ENCODE measurements around the gene NELFB. TPM values are rescaled to one million over a fixed set of nuclear protein-coding genes. Genes with fewer than 3 reads are reported as not detected.

NELFB gene
- total and polyA plus RNA-seq, 2 experiments from 2014 or later, result 73.3 to 78.2 TPM

DNA sequence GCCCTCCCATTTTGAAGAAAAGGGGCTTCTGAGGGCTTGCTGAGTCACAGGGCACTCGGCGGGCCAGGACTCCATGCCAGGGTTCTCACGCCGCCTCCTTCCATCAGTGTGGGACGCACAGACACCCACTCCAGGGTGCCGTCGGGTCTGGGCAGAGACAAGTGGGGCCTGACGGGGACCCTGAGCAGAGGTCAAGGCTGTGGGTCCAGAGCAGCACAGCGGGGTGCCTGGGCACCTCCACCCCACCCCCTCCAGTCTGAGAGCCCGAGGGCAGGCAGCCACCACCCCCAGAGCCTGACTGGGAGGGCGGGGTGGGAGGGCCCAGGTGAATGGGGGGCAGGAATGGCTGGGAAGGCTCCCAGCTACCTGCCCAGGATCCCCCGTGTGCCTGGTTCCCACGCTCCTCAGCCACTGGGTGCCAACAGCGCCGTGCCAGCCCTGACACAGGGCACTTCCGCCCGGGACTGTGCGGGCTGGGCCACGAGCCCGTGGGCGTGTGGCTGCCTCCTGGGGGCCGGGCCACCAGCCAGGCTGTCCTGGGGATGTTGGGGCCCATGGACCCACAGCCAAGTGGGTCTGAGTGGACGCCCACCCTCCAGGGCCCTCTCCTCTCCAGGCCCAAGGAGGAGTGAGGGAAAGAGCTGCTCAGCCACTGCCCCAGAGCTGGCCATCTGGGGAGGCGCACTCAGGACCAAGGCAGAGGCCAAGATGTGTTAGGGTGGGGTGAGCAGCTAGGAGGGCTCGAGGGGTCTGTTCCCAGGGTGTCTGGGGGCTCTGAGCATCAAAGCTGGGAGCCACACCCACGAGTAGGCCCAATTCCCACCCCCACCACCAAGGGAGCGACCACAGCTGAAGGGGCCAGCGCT, 57.1 kb downstream of the NELFB start:
- TF ChIP-seq CTCF (IDR thresholded peaks at IDR 0.05; ENCODE audit: low read depth, low read length), result no peak
- H3K27me3 ChIP-seq, result no peaks in the 10 kb centered on the region
- no peaks in the 10 kb centered on the region for H3K9me3 ChIP-seq (ENCODE audit: low read depth)
- H3K4me3 ChIP-seq, result no peak overlapping the region
- no peaks in the 10 kb centered on the region for H3K36me3 ChIP-seq
- H3K27ac ChIP-seq, result no peak overlapping the region
- H3K4me1 ChIP-seq (ENCODE audit: low read depth), result peaks cover 23% of the 10 kb centered on the region
- DNase-seq (ENCODE audit: low read depth in 1 of 2, low spot score in 1 of 2), result no peak

- Histone ChIP-seq H3K27ac (no peak overlapping the region), H3K4me1 (ENCODE audit: low read depth) (peaks cover 22% of the 10 kb centered on the region), H3K36me3 (no peaks in the 10 kb centered on the region), H3K4me3 (no peak overlapping the region), H3K9me3 (ENCODE audit: low read depth) (no peaks in the 10 kb centered on the region), H3K27me3 (no peaks in the 10 kb centered on the region)
- TF ChIP-seq CTCF (IDR thresholded peaks at IDR 0.05; ENCODE audit: low read depth, low read length), result no peak
- no peak for DNase-seq (ENCODE audit: low read depth in 1 of 2, low spot score in 1 of 2)
Measured at GRCh38 chr9:137312852-137313325, 57.8 kb downstream of the NELFB start.

DNA sequence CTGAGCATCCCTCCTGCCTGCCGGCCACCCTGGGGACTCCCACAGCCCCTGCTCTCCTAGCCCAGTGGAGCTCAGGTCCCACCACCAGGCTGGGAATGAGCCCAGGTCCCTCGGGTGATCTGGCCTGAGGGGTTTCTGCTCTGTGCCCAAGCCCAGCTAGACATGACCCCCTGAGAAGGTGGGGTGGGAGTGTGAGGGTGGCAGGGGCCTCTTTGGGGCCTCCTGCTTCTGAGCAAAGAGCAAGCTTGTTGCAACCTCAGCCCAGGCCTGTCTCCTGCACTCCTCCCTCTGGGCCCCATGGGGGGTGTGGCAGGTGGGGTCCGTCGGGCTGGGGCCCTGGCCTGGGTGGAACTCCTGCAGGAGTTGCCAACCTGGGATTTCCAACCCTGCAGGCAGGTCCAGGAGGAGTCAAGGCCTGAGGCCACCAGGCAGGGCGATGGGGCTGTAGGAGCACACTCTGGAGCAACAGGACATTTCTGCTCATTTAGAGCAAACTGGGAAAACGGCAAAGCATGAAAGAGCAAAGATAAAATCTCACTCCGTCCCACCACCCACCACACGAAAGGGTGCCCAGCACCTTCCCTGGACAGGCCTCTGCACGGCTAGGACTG, 58.3 kb downstream of the NELFB start:
- Histone ChIP-seq H3K27ac (no peak overlapping the region), H3K4me3 (no peak overlapping the region), H3K4me1 (ENCODE audit: low read depth) (peaks cover 23% of the 10 kb centered on the region), H3K27me3 (no peaks in the 10 kb centered on the region), H3K9me3 (ENCODE audit: low read depth) (no peaks in the 10 kb centered on the region), H3K36me3 (no peaks in the 10 kb centered on the region)
- no peak for DNase-seq (ENCODE audit: low read depth in 1 of 2, low spot score in 1 of 2)
- TF ChIP-seq CTCF (IDR thresholded peaks at IDR 0.05; ENCODE audit: low read depth, low read length), result no peak

GRCh38 chr9:137313956-137314560, 58.9 kb downstream of the NELFB start:
- H3K27ac ChIP-seq, result no peak overlapping the region
- H3K27me3 ChIP-seq, result no peaks in the 10 kb centered on the region
- no peak for TF ChIP-seq CTCF (IDR thresholded peaks at IDR 0.05; ENCODE audit: low read depth, low read length)
- peaks cover 28% of the 10 kb centered on the region for H3K4me1 ChIP-seq (ENCODE audit: low read depth)
- no peak overlapping the region for H3K4me3 ChIP-seq
- no peaks in the 10 kb centered on the region for H3K9me3 ChIP-seq (ENCODE audit: low read depth)
- H3K36me3 ChIP-seq, result no peaks in the 10 kb centered on the region
- DNase-seq (ENCODE audit: low read depth in 1 of 2, low spot score in 1 of 2), result no peak

DNA sequence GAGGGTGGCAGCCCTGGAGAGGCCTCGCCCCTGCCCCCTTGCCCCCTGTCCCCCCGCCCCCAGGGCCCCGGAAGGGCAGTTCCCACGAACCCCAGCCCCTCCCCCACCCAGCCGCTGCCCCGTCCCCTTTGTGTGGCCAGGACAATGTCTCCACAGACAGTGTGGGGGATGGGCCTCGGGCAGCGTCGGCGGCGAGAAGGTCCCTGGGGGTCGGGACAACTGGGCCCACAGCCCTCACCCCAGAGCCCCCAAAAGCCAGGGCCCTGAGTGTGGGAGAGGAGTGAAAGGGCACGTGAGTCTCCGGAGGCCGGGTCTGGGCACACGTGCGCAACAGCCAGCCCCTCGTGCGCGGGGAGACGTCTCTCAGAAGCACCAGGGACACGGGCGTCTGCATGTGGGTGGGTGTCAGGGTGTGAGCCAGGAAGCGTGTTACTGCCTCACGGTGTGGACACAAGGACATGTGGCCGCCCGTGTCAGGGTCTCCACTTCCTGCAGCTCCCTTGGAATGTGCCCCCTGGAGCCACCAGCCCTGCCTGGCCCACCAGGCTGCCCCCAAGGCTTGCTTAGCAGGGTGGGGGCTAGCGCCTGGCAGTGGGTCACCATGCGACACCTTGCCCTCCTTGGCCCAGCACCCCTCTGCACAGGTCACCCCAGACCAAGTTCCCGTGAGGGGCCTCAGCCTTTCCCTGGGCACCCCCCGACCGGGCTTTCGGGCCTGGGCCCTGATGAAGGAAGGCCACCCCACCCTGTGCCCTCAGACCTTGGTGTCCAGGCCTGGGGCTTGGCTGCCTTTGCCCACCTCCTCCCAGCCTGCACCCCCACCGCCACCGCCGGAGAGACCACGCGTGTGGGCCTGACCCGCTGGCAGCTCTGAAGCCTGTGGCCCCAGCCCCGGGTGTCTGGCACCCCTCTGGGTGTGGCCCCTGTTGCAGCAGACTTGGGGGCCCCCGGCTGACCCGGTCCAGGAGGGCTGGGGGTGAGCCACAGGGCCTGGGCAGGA, 59.7 kb downstream of the NELFB start:
- no peaks in the 10 kb centered on the region for H3K9me3 ChIP-seq (ENCODE audit: low read depth)
- H3K27ac ChIP-seq, result no peak overlapping the region
- H3K4me3 ChIP-seq, result no peak overlapping the region
- H3K4me1 ChIP-seq (ENCODE audit: low read depth), result peaks cover 28% of the 10 kb centered on the region
- no peak for DNase-seq (ENCODE audit: low read depth in 1 of 2, low spot score in 1 of 2)
- no peaks in the 10 kb centered on the region for H3K27me3 ChIP-seq
- no peaks in the 10 kb centered on the region for H3K36me3 ChIP-seq
- no peak for TF ChIP-seq CTCF (IDR thresholded peaks at IDR 0.05; ENCODE audit: low read depth, low read length)
